SK-N-SH (cell line): Measurements from ENCODE around the gene CDH24.

ENCODE experiments used
- ELF1 ChIP-seq: IDR thresholded peaks from 2 replicates; pipeline ENCODE4 v1.4.0; 2012
- EZH2phosphoT487 ChIP-seq: fragments of 200-600 bp; sonication (generic); IDR thresholded peaks from 2 replicates; pipeline ENCODE4 v1.6.1; 2017; ENCODE audit warnings: low read depth, mixed run types, mild to moderate bottlenecking, antibody characterized with exemption, moderate library complexity, borderline replicate concordance
- FOSL2 ChIP-seq: IDR thresholded peaks from 2 replicates; pipeline ENCODE4 v1.4.0; 2012; ENCODE audit warnings: low read depth, mild to moderate bottlenecking, moderate library complexity, borderline replicate concordance
- JUND ChIP-seq: IDR thresholded peaks from 2 replicates; pipeline ENCODE4 v1.4.0; 2012
- RXRA ChIP-seq: IDR thresholded peaks from 2 replicates; pipeline ENCODE4 v1.4.0; 2012; ENCODE audit warnings: low read depth, mild to moderate bottlenecking, borderline replicate concordance
- TAF1 ChIP-seq: IDR thresholded peaks from 2 replicates; pipeline ENCODE4 v1.6.1; 2012; ENCODE audit warnings: low read depth, mild to moderate bottlenecking, low read length, moderate library complexity, borderline replicate concordance
- TF ChIP-seq, protein P1 (sequence below): fragments of 200-600 bp; sonication (generic); IDR thresholded peaks from 2 replicates; pipeline ENCODE4 v1.6.1; 2017; ENCODE audit warnings: antibody characterized with exemption, mild to moderate bottlenecking, moderate library complexity
- TF ChIP-seq, protein P2 (sequence below): fragments of 150-350 bp; IDR thresholded peaks from 2 replicates; pipeline ENCODE4 v1.6.1; 2017; ENCODE audit warnings: antibody characterized with exemption, low read length, low read depth, borderline replicate concordance

DNA sequence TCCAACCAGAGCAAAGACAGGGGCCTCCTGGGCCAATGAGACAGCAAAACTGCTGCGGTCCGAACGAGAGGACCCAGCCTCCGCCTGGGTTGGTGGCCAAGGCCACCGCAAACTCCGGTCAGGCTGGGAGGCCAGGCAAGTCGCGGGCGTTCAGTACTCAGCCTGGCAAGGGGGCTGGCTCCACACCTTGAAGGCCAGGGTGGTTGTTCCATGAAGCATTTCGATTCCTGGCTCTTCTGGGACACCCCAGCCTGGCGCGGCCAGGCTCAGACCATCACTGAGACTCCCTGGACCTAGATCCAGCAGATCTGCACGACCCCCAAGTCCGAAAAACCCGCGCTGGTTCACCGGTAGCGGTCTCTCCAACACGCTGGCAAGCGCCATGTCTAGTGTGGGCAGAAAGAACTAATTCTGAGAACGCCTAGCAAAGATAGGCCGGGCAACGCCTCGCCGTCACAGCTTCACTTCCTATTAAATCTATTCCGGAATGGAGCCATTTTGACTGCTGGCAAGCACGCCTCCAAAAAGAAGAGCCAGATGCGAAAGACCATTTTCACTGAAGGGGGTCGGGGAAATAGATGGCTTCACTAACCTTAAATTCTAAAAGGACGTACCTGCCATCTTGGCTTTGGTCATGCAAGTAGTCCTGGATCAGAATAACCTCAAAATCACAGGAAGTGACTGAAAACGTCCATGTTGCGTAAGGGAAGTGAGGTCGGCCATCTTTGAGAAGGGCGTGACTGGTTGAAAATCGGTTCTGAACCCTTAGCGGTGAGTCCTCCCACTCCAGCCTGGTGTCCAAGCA is 22.6 kb downstream of the CDH24 start, which contains the start of gene PSMB5:
- TF ChIP-seq TAF1, result peak; percentile 86
- TF ChIP-seq ELF1, result peak; percentile 75
- no peak for TF ChIP-seq FOSL2
- no peak for TF ChIP-seq JUND
- TF ChIP-seq, protein P1, sequence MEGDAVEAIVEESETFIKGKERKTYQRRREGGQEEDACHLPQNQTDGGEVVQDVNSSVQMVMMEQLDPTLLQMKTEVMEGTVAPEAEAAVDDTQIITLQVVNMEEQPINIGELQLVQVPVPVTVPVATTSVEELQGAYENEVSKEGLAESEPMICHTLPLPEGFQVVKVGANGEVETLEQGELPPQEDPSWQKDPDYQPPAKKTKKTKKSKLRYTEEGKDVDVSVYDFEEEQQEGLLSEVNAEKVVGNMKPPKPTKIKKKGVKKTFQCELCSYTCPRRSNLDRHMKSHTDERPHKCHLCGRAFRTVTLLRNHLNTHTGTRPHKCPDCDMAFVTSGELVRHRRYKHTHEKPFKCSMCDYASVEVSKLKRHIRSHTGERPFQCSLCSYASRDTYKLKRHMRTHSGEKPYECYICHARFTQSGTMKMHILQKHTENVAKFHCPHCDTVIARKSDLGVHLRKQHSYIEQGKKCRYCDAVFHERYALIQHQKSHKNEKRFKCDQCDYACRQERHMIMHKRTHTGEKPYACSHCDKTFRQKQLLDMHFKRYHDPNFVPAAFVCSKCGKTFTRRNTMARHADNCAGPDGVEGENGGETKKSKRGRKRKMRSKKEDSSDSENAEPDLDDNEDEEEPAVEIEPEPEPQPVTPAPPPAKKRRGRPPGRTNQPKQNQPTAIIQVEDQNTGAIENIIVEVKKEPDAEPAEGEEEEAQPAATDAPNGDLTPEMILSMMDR, result no peak
- no peak for TF ChIP-seq RXRA
- TF ChIP-seq EZH2phosphoT487, result no peak
- TF ChIP-seq, protein P2, sequence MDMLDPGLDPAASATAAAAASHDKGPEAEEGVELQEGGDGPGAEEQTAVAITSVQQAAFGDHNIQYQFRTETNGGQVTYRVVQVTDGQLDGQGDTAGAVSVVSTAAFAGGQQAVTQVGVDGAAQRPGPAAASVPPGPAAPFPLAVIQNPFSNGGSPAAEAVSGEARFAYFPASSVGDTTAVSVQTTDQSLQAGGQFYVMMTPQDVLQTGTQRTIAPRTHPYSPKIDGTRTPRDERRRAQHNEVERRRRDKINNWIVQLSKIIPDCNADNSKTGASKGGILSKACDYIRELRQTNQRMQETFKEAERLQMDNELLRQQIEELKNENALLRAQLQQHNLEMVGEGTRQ, result no peak
